GM23248 (cell line): ENCODE data around the gene FSTL4.

ENCODE experiments used
- EZH2 ChIP-seq: fragments of 200-600 bp; sonication (generic); IDR thresholded peaks from 2 replicates; pipeline ENCODE4 v1.6.1; 2018; ENCODE audit warnings: antibody characterized with exemption, mild to moderate bottlenecking; ENCODE audit not compliant: insufficient read depth, poor library complexity, severe bottlenecking
- EZH2phosphoT487 ChIP-seq: fragments of 200-600 bp; sonication (generic); IDR thresholded peaks from 2 replicates; pipeline ENCODE4 v1.6.1; 2018; ENCODE audit warnings: antibody characterized with exemption, moderate library complexity, mild to moderate bottlenecking, low read depth; ENCODE audit not compliant: insufficient read depth

DNA sequence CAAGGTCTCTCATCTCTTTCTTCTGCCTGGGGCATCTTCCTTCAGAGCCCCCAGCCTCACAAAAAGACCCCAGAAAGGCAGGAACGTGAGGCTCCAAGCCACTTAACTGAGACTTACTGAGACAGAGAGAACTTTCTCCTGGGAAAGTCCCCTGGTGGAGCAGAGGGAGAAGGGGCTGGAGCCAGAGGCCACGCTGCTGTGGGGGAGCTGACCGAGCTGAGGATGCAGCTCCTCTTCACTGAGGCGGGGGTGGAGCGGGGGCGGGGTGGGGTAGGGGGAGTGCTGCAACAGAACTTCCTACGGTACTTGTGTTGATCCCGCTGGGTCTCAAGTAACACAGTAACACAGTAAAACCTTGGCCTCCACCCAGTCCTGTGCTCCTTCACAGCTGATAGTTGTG lies 204.0 kb downstream of the FSTL4 start:
- TF ChIP-seq EZH2 (no peak), EZH2phosphoT487 (no peak)
